22Rv1 (cell line): ENCODE data around the gene SLC25A24.

Experiments used
- CTCF ChIP-seq: fragments of 450-650 bp; IDR thresholded peaks from 2 replicates; pipeline ENCODE4 v1.5.1; 2017; ENCODE audit warnings: mild to moderate bottlenecking
- ZFX ChIP-seq: fragments of 450-650 bp; IDR thresholded peaks from 2 replicates; pipeline ENCODE4 v1.6.1; 2017; ENCODE audit warnings: antibody characterized with exemption, borderline replicate concordance

- TF ChIP-seq CTCF (no peak), ZFX (no peak)
Observed at GRCh38 chr1:108140177-108140576, 60.0 kb downstream of the SLC25A24 start.
